Activated B cell treated with CpG ODN at 0.5 μM for 24 hours (primary cell): ENCODE results near the gene CAPN1. TPM values are rescaled to one million over a fixed set of nuclear protein-coding genes. Genes with fewer than 3 reads are reported as not detected.
A peak's percentile ranks its signal among the peaks of the same experiment; 100 is the strongest.

Experiments
- ATAC-seq: fragments of 200-7000 bp; cut with Tn5 transposase; one replicate; pipeline ENCODE4 v1.10.0; 2021; ENCODE audit warnings: low read depth, mild to moderate bottlenecking, moderate library complexity
- CTCF ChIA-PET: fragments of 350-600 bp; sonication (Branson Sonifier 250); formaldehyde crosslinking; loops from one replicate; lab custom pipeline; 2021; ENCODE audit warnings: antibody characterized with exemption; lab: Charles Lee
- POLR2A ChIA-PET: fragments of 350-600 bp; sonication (Branson Sonifier 250); formaldehyde crosslinking; loops from one replicate; lab custom pipeline; 2021; ENCODE audit warnings: antibody characterized with exemption; lab: Charles Lee
- DNase-seq: peaks from one replicate; pipeline ENCODE4 v3.0.0; 2022
- H3K27ac Mint-ChIP-seq: one replicate; pipeline ENCODE4 v1.8.0; 2020; ENCODE audit warnings: mixed read lengths
- H3K27me3 Mint-ChIP-seq: one replicate; pipeline ENCODE4 v1.8.0; 2021; ENCODE audit warnings: mixed read lengths
- H3K36me3 Mint-ChIP-seq: one replicate; pipeline ENCODE4 v1.8.0; 2021; ENCODE audit warnings: low read depth, mixed read lengths
- H3K4me1 Mint-ChIP-seq: one replicate; pipeline ENCODE4 v1.8.0; 2021; ENCODE audit warnings: mixed read lengths
- H3K4me3 Mint-ChIP-seq: one replicate; pipeline ENCODE4 v1.8.0; 2020; ENCODE audit warnings: mild to moderate bottlenecking, mixed read lengths
- H3K9me3 Mint-ChIP-seq: one replicate; pipeline ENCODE4 v1.8.0; 2020; ENCODE audit warnings: mixed read lengths
- CTCF ChIP-seq: fragments of 200-600 bp; IDR thresholded peaks from one replicate; pipeline ENCODE4 v1.8.0; 2022; ENCODE audit warnings: antibody characterized with exemption, mild to moderate bottlenecking
- intact Hi-C: fragments of 100-400 bp; cut with micrococcal nuclease; formaldehyde crosslinking; loops from one replicate; pipeline ENCODE4 v1.15.1; 2024
- total RNA-seq: library from RNA; stranded (reverse); gene quantifications from 2 replicates; pipeline ENCODE4 v1.2.3, GENCODE V29; 2022

CAPN1 gene
- total RNA-seq, 1 donor from 2014 or later: 260 TPM

GRCh38 chr11:65219930-65220213, 38.1 kb downstream of the CAPN1 start:
- Mint-ChIP-seq H3K36me3 (no peaks in the 10 kb centered on the region), H3K27ac (no peak overlapping the region), H3K4me3 (no peak overlapping the region), H3K27me3 (no peaks in the 10 kb centered on the region), H3K4me1 (no peaks in the 10 kb centered on the region), H3K9me3 (no peaks in the 10 kb centered on the region)
- DNase-seq (no peak), ATAC-seq (no peak)
- no peak for TF ChIP-seq CTCF
- CTCF ChIA-PET: no interaction called here
- intact Hi-C loops: no loop called here
- POLR2A ChIA-PET: no interaction called here

GRCh38 chr11:65221026-65221425, 39.3 kb downstream of the CAPN1 start:
- H3K4me1 Mint-ChIP-seq: peaks cover 10% of the 10 kb centered on the region
- POLR2A ChIA-PET: no interaction called here
- H3K27ac Mint-ChIP-seq: no peak overlapping the region
- intact Hi-C loops: no loop called here
- no peak for ATAC-seq
- no peaks in the 10 kb centered on the region for H3K9me3 Mint-ChIP-seq
- H3K36me3 Mint-ChIP-seq: no peaks in the 10 kb centered on the region
- CTCF ChIA-PET: no interaction called here
- no peak overlapping the region for H3K4me3 Mint-ChIP-seq
- no peak for TF ChIP-seq CTCF
- no peak for DNase-seq
- H3K27me3 Mint-ChIP-seq: no peaks in the 10 kb centered on the region

GRCh38 chr11:65223011-65223410, 41.3 kb downstream of the CAPN1 start:
- intact Hi-C loops: no loop called here
- Mint-ChIP-seq H3K4me3 (no peak overlapping the region), H3K27ac (no peak overlapping the region), H3K4me1 (peaks cover 17% of the 10 kb centered on the region), H3K36me3 (no peaks in the 10 kb centered on the region), H3K27me3 (no peaks in the 10 kb centered on the region), H3K9me3 (no peaks in the 10 kb centered on the region)
- ATAC-seq: no peak
- no peak for DNase-seq
- no peak for TF ChIP-seq CTCF
- CTCF ChIA-PET: interaction anchor here (1.2 to 4.2 kb wide), 3 partner anchors 43 to 108 kb away, joined by 3 to 28 read pairs (median 9); no protein-coding TSS in a partner anchor
- POLR2A ChIA-PET: no interaction called here

- Mint-ChIP-seq H3K36me3 (no peaks in the 10 kb centered on the region), H3K4me1 (peaks cover 17% of the 10 kb centered on the region), H3K27me3 (no peaks in the 10 kb centered on the region), H3K4me3 (peak overlapping the region; percentile 83), H3K27ac (no peak overlapping the region), H3K9me3 (no peaks in the 10 kb centered on the region)
- DNase-seq (no peak), ATAC-seq (no peak)
- CTCF ChIA-PET: interaction anchor here (0.7 to 4.2 kb wide), 13 partner anchors 13 to 1104 kb away, joined by 3 to 45 read pairs (median 5); partner anchors contain the start of genes CAPN1, CDC42EP2, DPF2 and POLA2
- POLR2A ChIA-PET: interaction anchor here (0.5 to 1.8 kb wide), 6 partner anchors 37 to 286 kb away, joined by 3 to 9 read pairs (median 5); partner anchors contain the start of gene POLA2
- intact Hi-C loops: loop anchor here (1.0 kb wide), 3 partner anchors 41 to 105 kb away; no protein-coding TSS in a partner anchor
- no peak for TF ChIP-seq CTCF
Measured at GRCh38 chr11:65224930-65225278, 43.2 kb downstream of the CAPN1 start.

- intact Hi-C loops: loop anchor here (1.0 kb wide), 3 partner anchors 41 to 105 kb away; no protein-coding TSS in a partner anchor
- Mint-ChIP-seq H3K27ac (peak overlapping the region; percentile 24), H3K9me3 (no peaks in the 10 kb centered on the region), H3K4me1 (peaks cover 17% of the 10 kb centered on the region), H3K36me3 (no peaks in the 10 kb centered on the region), H3K4me3 (peak overlapping the region; percentile 83), H3K27me3 (no peaks in the 10 kb centered on the region)
- ATAC-seq (peak; percentile 89), DNase-seq (peak; percentile 49)
- ChIA-PET POLR2A (interaction anchor here (0.5 to 1.8 kb wide), 9 partner anchors 36 to 285 kb away, joined by 3 to 9 read pairs (median 5); partner anchors contain the start of gene POLA2), CTCF (interaction anchor here (0.7 to 4.2 kb wide), 15 partner anchors 13 to 1103 kb away, joined by 3 to 45 read pairs (median 5); partner anchors contain the start of genes CAPN1, CDC42EP2, DPF2 and POLA2)
- TF ChIP-seq CTCF: no peak
Measured at GRCh38 chr11:65225279-65226102, 43.8 kb downstream of the CAPN1 start.
